Measurements from ENCODE around the gene BET1L. TPM values are rescaled to one million over a fixed set of nuclear protein-coding genes. Genes with fewer than 3 reads are reported as not detected.
A peak's percentile ranks its signal among the peaks of the same experiment; 100 is the strongest.

The BET1L gene
- total and polyA plus RNA-seq, 10 of the 15 experiments (the other 5 are each of a cell fraction or from before 2014, with no cell fraction given), result 6.7 to 55.4 (median 39.7) TPM

DNA sequence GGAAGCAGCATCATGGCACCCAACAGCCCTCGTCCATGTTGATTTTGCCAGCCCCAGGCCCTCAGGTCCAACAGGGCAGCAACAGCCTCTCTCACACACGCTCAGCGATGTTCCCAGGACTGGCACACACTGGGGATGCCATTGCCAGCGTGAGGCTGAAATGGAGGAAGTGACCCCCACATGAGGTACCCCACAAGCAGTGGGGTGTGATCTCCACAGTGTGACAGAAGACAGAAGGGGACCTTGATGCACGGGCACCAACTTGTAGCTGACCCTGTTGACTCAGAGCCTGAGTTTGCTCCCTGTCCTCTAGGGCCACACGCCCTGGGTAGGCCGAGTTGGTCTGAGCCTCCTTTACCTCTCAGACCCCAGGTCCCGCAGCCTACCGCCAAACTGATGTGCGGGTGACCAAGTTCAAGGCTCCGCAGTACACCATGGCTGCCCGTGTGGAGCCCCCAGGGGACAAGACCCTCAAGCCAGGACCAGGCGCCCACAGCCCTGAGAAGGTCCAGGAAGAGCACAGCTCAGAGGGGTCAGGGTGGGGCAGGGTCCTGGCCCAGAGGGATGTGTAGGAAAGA lies 8.1 kb downstream of the BET1L start:
- POLR2A ChIA-PET, result no interaction called here
- Histone ChIP-seq H4K20me1 (ENCODE audit: control insufficient read depth, insufficient read depth) (0 out of 2 replicates have a peak, but pooled peaks cover 3% of the 10 kb centered on the region), H2AFZ (ENCODE audit: control insufficient read depth, low read depth, low read length) (no peak overlapping the region), H3K27ac (ENCODE audit: control insufficient read depth, insufficient read depth) (no peak overlapping the region), H3K27me3 (replicated peaks in 1 of 2; ENCODE audit: control insufficient read depth in 2 of 2, insufficient read depth in 2 of 2, low read length in 1 of 2) (no peaks in the 10 kb centered on the region), H3K4me3 (no peak overlapping the region), H3K9me3 (replicated peaks; ENCODE audit: control insufficient read depth, insufficient read depth, low read length) (no peaks in the 10 kb centered on the region), H3K4me1 (ENCODE audit: control insufficient read depth, insufficient read depth, low read length) (no peaks in the 10 kb centered on the region), H3K79me2 (ENCODE audit: control insufficient read depth, insufficient read depth, low read length) (no peaks in the 10 kb centered on the region; the same call in 1 of the 2 replicates), H3K9ac (ENCODE audit: control insufficient read depth, insufficient read depth, low read length) (no peak overlapping the region), H3K36me3 (ENCODE audit: control insufficient read depth in 2 of 2, insufficient read depth in 2 of 2, low read length in 1 of 2) (peaks cover 0 to 3% of the 10 kb centered on the region in 2 experiments; a peak in 1 of 4 replicates), H3K4me2 (ENCODE audit: control insufficient read depth, insufficient read depth) (no peak overlapping the region)
- RAD21 ChIA-PET (ENCODE audit: unreplicated experiment), result no interaction called here
- in situ Hi-C loops (cut with MboI), result no loop called here
- SMC1A ChIA-PET (ENCODE audit: uncharacterized antibody, unreplicated experiment), result no interaction called here
- no peak for ATAC-seq
- intact Hi-C loops (cut with micrococcal nuclease; ENCODE audit: unreplicated experiment), result no loop called here
- CTCF ChIA-PET, result interaction anchor here (0.5 kb wide), 1 partner anchor 43 kb away, joined by 3 read pairs; no protein-coding TSS in a partner anchor
- 80% methylated on average over 13 of the region's 13 CpGs for WGBS (ENCODE audit: insufficient coverage, insufficient replicate concordance, low lambda C conversion rate, missing lambda C conversion rate)
- DNase-seq (ENCODE audit: low read depth, low spot score), result no peak
- no TSS peak for BruUV-seq (replicated peaks)
- no peak for FAIRE-seq
- peak; percentile 36 for TF ChIP-seq POLR2A (IDR thresholded peaks at IDR 0.05; ENCODE audit: low read depth, low read length)
- TF ChIP-seq, protein P1, sequence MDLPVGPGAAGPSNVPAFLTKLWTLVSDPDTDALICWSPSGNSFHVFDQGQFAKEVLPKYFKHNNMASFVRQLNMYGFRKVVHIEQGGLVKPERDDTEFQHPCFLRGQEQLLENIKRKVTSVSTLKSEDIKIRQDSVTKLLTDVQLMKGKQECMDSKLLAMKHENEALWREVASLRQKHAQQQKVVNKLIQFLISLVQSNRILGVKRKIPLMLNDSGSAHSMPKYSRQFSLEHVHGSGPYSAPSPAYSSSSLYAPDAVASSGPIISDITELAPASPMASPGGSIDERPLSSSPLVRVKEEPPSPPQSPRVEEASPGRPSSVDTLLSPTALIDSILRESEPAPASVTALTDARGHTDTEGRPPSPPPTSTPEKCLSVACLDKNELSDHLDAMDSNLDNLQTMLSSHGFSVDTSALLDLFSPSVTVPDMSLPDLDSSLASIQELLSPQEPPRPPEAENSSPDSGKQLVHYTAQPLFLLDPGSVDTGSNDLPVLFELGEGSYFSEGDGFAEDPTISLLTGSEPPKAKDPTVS (IDR thresholded peaks at IDR 0.05; ENCODE audit: low read depth, low read length), result no peak
- no peak for TF ChIP-seq BHLHE40 (IDR thresholded peaks at IDR 0.05; ENCODE audit: borderline replicate concordance in 1 of 2, low read depth in 2 of 2, low read length in 1 of 2)
- no peak for TF ChIP-seq STAT1 (conservative IDR thresholded peaks at IDR 0.05)
- TF ChIP-seq RAD21 (IDR thresholded peaks at IDR 0.05; ENCODE audit: insufficient read depth, low read depth, low read length), result no peak

Measured in GM12878 (cell line).